ENCODE results near the gene CYP3A4. TPM values are rescaled to one million over a fixed set of nuclear protein-coding genes. Genes with fewer than 3 reads are reported as not detected.

Gene CYP3A4
- total and polyA plus RNA-seq, 2 of the 13 experiments (the other 11 are each of a cell fraction or from before 2014, with no cell fraction given), result 0.11 to 0.24 TPM

DNA sequence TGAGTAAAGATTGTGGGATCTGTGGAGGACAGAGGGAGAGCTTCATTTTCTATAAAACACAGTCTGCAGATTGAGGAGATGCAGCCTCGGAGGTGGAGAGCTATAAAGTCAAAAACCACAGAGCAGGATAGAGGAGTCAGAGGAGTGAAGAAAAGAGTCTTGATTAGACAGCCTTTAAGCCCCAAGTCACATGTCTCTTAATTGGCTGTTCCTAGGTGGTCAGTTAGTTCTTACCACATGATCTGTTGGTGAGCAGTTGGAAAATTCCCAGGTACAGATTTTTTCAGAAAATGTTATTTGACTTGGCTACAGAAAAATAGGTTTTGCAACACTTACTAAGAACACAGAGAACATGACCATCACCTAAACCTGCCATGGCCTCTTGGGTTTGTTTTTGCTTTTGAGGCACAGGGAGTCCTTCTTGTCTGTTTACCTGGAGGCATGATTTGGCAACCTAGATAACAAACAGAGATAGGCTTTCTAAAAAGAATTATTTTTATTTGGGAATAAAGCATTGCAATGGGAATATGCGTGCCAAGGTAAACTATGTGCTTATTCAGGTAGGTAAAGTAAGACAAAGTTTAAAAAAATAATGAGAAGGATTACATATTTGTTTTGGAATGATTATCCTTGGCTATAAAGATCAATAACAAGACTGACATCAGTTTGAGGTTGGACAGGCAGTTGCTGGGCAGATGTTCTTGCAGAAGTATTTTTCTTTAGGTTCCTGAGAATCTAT, 43.2 kb upstream of the CYP3A4 start (continued):
- TF ChIP-seq, protein P1, sequence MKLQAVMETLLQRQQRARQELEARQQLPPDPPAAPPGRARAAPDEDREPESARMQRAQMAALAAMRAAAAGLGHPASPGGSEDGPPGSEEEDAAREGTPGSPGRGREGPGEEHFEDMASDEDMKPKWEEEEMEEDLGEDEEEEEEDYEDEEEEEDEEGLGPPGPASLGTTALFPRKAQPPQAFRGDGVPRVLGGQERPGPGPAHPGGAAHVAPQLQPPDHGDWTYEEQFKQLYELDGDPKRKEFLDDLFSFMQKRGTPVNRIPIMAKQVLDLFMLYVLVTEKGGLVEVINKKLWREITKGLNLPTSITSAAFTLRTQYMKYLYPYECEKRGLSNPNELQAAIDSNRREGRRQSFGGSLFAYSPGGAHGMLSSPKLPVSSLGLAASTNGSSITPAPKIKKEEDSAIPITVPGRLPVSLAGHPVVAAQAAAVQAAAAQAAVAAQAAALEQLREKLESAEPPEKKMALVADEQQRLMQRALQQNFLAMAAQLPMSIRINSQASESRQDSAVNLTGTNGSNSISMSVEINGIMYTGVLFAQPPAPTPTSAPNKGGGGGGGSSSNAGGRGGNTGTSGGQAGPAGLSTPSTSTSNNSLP (IDR thresholded peaks at IDR 0.05; ENCODE audit: low read depth, low read length), result peak; percentile 52
- TF ChIP-seq, protein P2, sequence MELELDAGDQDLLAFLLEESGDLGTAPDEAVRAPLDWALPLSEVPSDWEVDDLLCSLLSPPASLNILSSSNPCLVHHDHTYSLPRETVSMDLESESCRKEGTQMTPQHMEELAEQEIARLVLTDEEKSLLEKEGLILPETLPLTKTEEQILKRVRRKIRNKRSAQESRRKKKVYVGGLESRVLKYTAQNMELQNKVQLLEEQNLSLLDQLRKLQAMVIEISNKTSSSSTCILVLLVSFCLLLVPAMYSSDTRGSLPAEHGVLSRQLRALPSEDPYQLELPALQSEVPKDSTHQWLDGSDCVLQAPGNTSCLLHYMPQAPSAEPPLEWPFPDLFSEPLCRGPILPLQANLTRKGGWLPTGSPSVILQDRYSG (CRISPR knock-in tag; IDR thresholded peaks at IDR 0.05), result no peak
- TF ChIP-seq, protein P3, sequence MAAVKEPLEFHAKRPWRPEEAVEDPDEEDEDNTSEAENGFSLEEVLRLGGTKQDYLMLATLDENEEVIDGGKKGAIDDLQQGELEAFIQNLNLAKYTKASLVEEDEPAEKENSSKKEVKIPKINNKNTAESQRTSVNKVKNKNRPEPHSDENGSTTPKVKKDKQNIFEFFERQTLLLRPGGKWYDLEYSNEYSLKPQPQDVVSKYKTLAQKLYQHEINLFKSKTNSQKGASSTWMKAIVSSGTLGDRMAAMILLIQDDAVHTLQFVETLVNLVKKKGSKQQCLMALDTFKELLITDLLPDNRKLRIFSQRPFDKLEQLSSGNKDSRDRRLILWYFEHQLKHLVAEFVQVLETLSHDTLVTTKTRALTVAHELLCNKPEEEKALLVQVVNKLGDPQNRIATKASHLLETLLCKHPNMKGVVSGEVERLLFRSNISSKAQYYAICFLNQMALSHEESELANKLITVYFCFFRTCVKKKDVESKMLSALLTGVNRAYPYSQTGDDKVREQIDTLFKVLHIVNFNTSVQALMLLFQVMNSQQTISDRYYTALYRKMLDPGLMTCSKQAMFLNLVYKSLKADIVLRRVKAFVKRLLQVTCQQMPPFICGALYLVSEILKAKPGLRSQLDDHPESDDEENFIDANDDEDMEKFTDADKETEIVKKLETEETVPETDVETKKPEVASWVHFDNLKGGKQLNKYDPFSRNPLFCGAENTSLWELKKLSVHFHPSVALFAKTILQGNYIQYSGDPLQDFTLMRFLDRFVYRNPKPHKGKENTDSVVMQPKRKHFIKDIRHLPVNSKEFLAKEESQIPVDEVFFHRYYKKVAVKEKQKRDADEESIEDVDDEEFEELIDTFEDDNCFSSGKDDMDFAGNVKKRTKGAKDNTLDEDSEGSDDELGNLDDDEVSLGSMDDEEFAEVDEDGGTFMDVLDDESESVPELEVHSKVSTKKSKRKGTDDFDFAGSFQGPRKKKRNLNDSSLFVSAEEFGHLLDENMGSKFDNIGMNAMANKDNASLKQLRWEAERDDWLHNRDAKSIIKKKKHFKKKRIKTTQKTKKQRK (IDR thresholded peaks at IDR 0.05; ENCODE audit: low read length), result no peak
- TF ChIP-seq HMGA1 (CRISPR knock-in tag; conservative IDR thresholded peaks at IDR 0.05), result no peak
- TF ChIP-seq ZNF484 (CRISPR knock-in tag; IDR thresholded peaks at IDR 0.05; ENCODE audit: borderline replicate concordance, low read depth), result no peak
- TF ChIP-seq, protein P4, sequence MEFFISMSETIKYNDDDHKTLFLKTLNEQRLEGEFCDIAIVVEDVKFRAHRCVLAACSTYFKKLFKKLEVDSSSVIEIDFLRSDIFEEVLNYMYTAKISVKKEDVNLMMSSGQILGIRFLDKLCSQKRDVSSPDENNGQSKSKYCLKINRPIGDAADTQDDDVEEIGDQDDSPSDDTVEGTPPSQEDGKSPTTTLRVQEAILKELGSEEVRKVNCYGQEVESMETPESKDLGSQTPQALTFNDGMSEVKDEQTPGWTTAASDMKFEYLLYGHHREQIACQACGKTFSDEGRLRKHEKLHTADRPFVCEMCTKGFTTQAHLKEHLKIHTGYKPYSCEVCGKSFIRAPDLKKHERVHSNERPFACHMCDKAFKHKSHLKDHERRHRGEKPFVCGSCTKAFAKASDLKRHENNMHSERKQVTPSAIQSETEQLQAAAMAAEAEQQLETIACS (CRISPR knock-in tag; IDR thresholded peaks at IDR 0.05), result no peak
- TF ChIP-seq ATF1 (CRISPR knock-in tag; IDR thresholded peaks at IDR 0.05), result peak; percentile 33; the same call in 1 of the 2 replicates
- TF ChIP-seq, protein P5, sequence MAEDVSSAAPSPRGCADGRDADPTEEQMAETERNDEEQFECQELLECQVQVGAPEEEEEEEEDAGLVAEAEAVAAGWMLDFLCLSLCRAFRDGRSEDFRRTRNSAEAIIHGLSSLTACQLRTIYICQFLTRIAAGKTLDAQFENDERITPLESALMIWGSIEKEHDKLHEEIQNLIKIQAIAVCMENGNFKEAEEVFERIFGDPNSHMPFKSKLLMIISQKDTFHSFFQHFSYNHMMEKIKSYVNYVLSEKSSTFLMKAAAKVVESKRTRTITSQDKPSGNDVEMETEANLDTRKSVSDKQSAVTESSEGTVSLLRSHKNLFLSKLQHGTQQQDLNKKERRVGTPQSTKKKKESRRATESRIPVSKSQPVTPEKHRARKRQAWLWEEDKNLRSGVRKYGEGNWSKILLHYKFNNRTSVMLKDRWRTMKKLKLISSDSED (CRISPR knock-in tag; IDR thresholded peaks at IDR 0.05), result no peak
- TF ChIP-seq, protein P6, sequence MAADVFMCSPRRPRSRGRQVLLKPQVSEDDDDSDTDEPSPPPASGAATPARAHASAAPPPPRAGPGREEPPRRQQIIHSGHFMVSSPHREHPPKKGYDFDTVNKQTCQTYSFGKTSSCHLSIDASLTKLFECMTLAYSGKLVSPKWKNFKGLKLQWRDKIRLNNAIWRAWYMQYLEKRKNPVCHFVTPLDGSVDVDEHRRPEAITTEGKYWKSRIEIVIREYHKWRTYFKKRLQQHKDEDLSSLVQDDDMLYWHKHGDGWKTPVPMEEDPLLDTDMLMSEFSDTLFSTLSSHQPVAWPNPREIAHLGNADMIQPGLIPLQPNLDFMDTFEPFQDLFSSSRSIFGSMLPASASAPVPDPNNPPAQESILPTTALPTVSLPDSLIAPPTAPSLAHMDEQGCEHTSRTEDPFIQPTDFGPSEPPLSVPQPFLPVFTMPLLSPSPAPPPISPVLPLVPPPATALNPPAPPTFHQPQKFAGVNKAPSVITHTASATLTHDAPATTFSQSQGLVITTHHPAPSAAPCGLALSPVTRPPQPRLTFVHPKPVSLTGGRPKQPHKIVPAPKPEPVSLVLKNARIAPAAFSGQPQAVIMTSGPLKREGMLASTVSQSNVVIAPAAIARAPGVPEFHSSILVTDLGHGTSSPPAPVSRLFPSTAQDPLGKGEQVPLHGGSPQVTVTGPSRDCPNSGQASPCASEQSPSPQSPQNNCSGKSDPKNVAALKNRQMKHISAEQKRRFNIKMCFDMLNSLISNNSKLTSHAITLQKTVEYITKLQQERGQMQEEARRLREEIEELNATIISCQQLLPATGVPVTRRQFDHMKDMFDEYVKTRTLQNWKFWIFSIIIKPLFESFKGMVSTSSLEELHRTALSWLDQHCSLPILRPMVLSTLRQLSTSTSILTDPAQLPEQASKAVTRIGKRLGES (CRISPR knock-in tag; IDR thresholded peaks at IDR 0.05; ENCODE audit: borderline replicate concordance), result peak; percentile 35; the same call in 1 of the 2 replicates
- peak in 1 of 2 experiments; percentile 23; a peak in 1 of 4 replicates for TF ChIP-seq NR2F1 (CRISPR knock-in tag; IDR thresholded peaks at IDR 0.05)
- TF ChIP-seq ZKSCAN8 (CRISPR knock-in tag; IDR thresholded peaks at IDR 0.05; ENCODE audit: borderline replicate concordance), result peak; percentile 54; the same call in 1 of the 2 replicates
- TF ChIP-seq, protein P7, sequence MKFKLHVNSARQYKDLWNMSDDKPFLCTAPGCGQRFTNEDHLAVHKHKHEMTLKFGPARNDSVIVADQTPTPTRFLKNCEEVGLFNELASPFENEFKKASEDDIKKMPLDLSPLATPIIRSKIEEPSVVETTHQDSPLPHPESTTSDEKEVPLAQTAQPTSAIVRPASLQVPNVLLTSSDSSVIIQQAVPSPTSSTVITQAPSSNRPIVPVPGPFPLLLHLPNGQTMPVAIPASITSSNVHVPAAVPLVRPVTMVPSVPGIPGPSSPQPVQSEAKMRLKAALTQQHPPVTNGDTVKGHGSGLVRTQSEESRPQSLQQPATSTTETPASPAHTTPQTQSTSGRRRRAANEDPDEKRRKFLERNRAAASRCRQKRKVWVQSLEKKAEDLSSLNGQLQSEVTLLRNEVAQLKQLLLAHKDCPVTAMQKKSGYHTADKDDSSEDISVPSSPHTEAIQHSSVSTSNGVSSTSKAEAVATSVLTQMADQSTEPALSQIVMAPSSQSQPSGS (CRISPR knock-in tag; IDR thresholded peaks at IDR 0.05), result peak; percentile 71; the same call in 1 of the 2 replicates

Data from HepG2 (cell line).